A549 (cell line): Measurements from ENCODE around the gene ERGIC1.

ENCODE experiments used
- EP300 ChIP-seq, 2 experiments: fragments of >200 bp; sonication (Bioruptor Twin); formaldehyde crosslinking; IDR thresholded peaks; 2 replicates in 1 of 2; 3 replicates in 1 of 2; pipeline ENCODE4 v1.6.1; 2016 to 2017
- SREBF2 ChIP-seq: fragments of 450-650 bp; IDR thresholded peaks from 2 replicates; pipeline ENCODE4 v1.6.1; 2014; ENCODE audit warnings: mild to moderate bottlenecking, moderate library complexity

DNA sequence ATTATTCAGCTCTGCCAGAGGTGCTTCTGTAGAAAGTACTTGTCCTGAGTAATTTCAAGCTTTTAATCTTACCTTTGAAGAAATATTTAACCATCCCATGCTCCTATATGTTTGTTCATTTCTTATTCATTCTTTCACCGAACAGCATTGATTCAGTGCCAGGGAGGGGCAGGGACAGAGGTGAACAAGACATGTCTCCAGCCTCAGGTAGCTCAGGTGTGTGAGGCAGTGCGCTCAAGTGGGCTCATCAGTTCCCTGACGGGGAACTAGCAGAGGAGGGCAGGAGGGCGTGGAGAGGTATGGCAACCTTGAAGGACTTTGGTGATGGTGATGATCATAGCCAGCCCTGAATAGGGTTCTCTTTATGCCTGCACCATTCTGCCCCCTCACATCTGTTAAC is 25.9 kb downstream of the ERGIC1 start:
- TF ChIP-seq EP300 (IDR thresholded peaks at IDR 0.05) (no peak), SREBF2 (no peak)
